ENCODE results near the gene PEX12. TPM values are rescaled to one million over a fixed set of nuclear protein-coding genes. Genes with fewer than 3 reads are reported as not detected.
"Not testable (repeated sequence)": the region's sequence is repeated elsewhere in the genome, so short reads cannot be mapped to it uniquely, and the experiment has no call there.

The PEX12 gene
- total RNA-seq, 1 donor from 2014 or later, result 5.1 TPM

DNA sequence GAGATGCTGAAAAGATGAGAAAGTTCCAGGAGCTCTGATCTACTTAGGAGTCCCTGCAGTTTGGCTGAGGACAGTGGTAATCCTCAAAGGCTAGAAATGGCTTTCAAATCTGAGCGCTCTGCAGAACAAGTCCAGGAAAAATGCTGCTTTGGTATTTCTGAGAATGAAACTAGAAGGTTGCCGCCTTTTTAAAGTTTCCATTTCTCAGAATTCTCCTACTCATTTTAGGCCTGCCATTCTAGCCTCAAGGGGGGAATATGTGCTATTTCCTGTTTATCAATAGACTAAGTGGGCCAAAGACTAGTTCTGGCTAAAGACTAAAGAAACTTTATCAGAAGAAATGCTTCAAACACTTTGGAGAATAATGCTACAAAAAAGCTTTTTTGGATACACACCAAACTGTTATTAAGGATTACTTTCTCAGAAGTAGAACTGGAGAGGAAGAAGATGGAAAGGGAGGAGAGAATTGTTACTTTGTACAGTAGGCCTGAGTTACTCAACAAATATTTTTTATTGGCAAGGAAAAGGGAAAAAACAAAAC, 40.7 kb downstream of the PEX12 start, which contains the start of gene SLFN12L:
Gene SLFN12L, minus strand, starts transcription at position 78 of the 541 bp plus-strand sequence. CDS start 15,314 bp downstream, outside the sequence.
- no peaks in the 10 kb centered on the region for H3K9me3 Mint-ChIP-seq
- no peak within 1 kb of the TSS for H3K4me3 Mint-ChIP-seq
- peaks cover 23% of the 10 kb centered on the region for H3K27me3 Mint-ChIP-seq (ENCODE audit: low read depth)
- H3K36me3 Mint-ChIP-seq (ENCODE audit: low read depth), result no peaks in the 10 kb centered on the region
- TF ChIP-seq, protein P1, sequence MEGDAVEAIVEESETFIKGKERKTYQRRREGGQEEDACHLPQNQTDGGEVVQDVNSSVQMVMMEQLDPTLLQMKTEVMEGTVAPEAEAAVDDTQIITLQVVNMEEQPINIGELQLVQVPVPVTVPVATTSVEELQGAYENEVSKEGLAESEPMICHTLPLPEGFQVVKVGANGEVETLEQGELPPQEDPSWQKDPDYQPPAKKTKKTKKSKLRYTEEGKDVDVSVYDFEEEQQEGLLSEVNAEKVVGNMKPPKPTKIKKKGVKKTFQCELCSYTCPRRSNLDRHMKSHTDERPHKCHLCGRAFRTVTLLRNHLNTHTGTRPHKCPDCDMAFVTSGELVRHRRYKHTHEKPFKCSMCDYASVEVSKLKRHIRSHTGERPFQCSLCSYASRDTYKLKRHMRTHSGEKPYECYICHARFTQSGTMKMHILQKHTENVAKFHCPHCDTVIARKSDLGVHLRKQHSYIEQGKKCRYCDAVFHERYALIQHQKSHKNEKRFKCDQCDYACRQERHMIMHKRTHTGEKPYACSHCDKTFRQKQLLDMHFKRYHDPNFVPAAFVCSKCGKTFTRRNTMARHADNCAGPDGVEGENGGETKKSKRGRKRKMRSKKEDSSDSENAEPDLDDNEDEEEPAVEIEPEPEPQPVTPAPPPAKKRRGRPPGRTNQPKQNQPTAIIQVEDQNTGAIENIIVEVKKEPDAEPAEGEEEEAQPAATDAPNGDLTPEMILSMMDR (conservative IDR thresholded peaks at IDR 0.05), result no peak
- no peak for DNase-seq (ENCODE audit: low read depth, low spot score)
- no peak within 1 kb of the TSS for H3K27ac Mint-ChIP-seq (ENCODE audit: unreplicated experiment)
- H3K4me1 Mint-ChIP-seq, result no peaks in the 10 kb centered on the region

DNA sequence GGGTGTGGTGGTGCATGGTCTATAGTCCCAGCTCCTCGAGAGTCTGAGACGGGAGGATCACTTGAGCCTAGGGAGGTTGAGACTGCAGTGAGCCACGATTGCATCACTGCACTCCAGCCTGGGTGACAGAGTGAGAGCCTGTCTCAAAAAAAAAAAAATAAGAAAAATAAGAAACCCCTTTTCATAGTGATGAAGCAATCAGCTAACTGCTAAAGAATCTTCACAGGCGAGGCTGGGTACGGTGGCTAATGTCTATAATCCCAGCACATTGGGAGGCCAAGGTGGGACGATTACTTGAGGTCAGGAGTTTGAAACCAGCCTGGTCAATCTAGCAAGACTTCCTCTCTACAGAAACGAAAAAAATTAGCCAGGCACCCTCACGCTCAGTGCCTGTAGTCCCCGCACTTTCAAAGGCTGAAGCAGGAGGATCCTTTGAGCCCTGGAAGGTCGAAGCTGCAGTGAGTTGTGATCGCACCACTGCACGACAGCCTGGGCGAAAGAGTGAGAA, 41.7 kb downstream of the PEX12 start:
- H3K4me3 Mint-ChIP-seq, result no peak overlapping the region
- no peaks in the 10 kb centered on the region for H3K36me3 Mint-ChIP-seq (ENCODE audit: low read depth)
- H3K4me1 Mint-ChIP-seq, result no peaks in the 10 kb centered on the region
- TF ChIP-seq, protein P1 (conservative IDR thresholded peaks at IDR 0.05), result no peak
- H3K9me3 Mint-ChIP-seq, result no peaks in the 10 kb centered on the region
- H3K27ac Mint-ChIP-seq (ENCODE audit: unreplicated experiment), result no peak overlapping the region
- no peak for DNase-seq (ENCODE audit: low read depth, low spot score)
- H3K27me3 Mint-ChIP-seq (ENCODE audit: low read depth), result peaks cover 23% of the 10 kb centered on the region

DNA sequence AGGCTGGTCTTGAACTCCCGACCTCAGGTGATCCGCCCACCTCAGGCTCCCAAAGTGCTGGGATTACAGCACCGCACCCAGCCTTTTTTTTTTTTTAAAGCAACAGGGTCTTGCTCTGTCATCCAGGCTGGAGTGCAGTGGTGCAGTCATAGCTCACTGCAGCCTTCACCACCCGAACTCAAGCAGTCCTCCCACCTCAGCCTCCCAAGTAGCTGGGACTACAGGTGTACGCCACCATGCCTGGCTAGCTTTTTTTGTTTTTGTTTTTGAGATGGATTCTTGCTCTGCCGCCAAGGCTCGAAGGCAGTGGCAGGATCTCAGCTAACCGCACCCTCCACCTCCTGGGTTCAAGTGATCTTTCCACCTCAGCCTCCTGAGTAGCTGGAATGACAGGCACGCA, 43.0 kb downstream of the PEX12 start:
- H3K36me3 Mint-ChIP-seq (ENCODE audit: low read depth); H3K27ac Mint-ChIP-seq (ENCODE audit: unreplicated experiment); H3K4me1 Mint-ChIP-seq; H3K9me3 Mint-ChIP-seq; DNase-seq (ENCODE audit: low read depth, low spot score); H3K4me3 Mint-ChIP-seq: not testable (repeated sequence)
- peaks cover 13% of the 10 kb centered on the region for H3K27me3 Mint-ChIP-seq (ENCODE audit: low read depth)

DNA sequence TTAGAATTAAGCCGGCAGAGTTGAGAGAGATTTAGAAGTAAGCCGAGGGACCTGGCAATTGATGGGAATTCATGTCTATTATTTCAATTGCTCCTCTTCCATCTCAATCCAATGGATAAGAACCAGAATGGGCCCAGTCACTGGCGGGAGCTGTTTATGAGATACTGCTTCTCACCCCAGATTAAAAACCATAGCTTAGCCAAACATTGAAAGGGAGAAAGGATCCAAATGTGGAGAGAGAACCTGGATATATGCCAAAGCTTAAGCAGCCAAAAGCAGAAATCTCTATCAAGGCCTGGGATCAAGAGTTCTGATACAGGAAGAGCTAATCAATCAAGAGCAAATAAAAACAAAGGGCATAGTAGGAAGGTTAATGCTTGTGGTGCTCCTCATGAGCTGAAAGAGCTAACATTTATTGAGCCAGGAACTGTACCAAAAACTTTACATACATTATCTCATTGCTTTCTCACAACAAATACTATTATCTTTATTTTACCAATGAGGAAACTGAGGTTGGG, 43.7 kb downstream of the PEX12 start:
- Mint-ChIP-seq H3K27me3 (ENCODE audit: low read depth) (peaks cover 7% of the 10 kb centered on the region), H3K36me3 (ENCODE audit: low read depth) (no peaks in the 10 kb centered on the region), H3K4me3 (no peak overlapping the region), H3K9me3 (no peaks in the 10 kb centered on the region), H3K27ac (ENCODE audit: unreplicated experiment) (no peak overlapping the region), H3K4me1 (no peaks in the 10 kb centered on the region)
- TF ChIP-seq, protein P1 (conservative IDR thresholded peaks at IDR 0.05), result no peak
- no peak for DNase-seq (ENCODE audit: low read depth, low spot score)

DNA sequence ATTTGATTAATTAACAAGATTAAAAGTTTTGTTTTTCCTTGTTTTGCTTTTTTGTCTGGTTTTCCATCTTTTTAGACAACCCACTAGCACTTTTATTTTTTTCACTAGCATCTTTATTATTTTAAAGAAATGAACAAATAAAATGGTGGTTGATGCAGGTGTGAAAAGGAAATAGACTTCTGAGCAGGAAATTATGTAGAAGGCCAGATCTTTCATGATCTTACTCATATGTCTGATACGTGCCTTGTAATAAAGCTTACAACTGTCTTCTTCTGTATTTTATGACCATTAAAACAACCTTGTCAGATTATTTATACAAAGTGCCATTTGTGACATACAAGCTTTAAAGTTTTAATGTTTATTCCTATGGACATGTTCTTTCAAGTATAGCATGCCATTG, 47.2 kb downstream of the PEX12 start:
- Mint-ChIP-seq H3K9me3 (peaks cover 2% of the 10 kb centered on the region), H3K27me3 (ENCODE audit: low read depth) (peaks cover 28% of the 10 kb centered on the region), H3K4me1 (no peaks in the 10 kb centered on the region), H3K27ac (ENCODE audit: unreplicated experiment) (no peak overlapping the region), H3K36me3 (ENCODE audit: low read depth) (no peaks in the 10 kb centered on the region), H3K4me3 (no peak overlapping the region)
- TF ChIP-seq, protein P1 (conservative IDR thresholded peaks at IDR 0.05), result no peak
- DNase-seq (ENCODE audit: low read depth, low spot score), result no peak

DNA sequence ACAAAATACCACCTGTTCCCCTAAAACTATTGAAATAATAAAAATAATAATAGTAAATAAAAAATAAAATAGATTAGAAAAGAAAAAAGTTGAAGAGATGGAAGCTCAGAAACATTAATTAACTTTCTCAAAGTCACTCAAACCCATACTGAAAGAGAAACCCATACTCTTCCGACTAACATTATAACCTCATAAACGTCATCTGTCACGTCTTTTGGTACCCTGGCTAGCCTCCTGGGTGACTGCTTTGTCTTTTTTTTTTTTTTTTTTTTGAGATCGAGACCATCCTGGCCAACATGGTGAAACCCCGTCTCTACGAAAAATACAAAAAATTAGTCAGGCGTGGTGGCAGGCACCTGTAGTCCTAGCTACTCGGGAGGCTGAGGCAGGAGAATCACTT, 48.5 kb downstream of the PEX12 start:
- H3K4me1 Mint-ChIP-seq, result no peaks in the 10 kb centered on the region
- DNase-seq (ENCODE audit: low read depth, low spot score), result no peak
- no peak overlapping the region for H3K27ac Mint-ChIP-seq (ENCODE audit: unreplicated experiment)
- no peak overlapping the region for H3K4me3 Mint-ChIP-seq
- H3K36me3 Mint-ChIP-seq (ENCODE audit: low read depth), result no peaks in the 10 kb centered on the region
- TF ChIP-seq, protein P1 (conservative IDR thresholded peaks at IDR 0.05), result no peak
- peaks cover 38% of the 10 kb centered on the region for H3K27me3 Mint-ChIP-seq (ENCODE audit: low read depth)
- H3K9me3 Mint-ChIP-seq, result peaks cover 2% of the 10 kb centered on the region

DNA sequence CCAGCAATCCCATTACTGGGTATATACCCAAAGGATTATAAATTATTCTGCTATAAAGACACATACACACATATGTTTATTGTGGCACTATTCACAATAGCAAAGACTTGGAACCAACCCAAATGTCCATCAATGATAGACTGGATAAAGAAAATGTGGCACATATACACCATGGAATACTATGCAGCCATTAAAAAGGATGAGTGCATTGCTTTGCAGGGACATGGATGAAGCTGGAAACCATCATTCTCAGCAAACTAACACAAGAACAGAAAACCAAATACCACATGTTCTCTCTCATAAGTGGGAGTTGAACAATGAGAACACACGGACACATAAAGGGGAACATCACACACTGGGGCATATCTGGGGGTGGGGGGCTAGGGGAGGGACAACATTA, 49.0 kb downstream of the PEX12 start:
- not testable (repeated sequence) for DNase-seq (ENCODE audit: low read depth, low spot score); H3K36me3 Mint-ChIP-seq (ENCODE audit: low read depth); H3K4me1 Mint-ChIP-seq; H3K9me3 Mint-ChIP-seq; H3K4me3 Mint-ChIP-seq; H3K27ac Mint-ChIP-seq (ENCODE audit: unreplicated experiment)
- peaks cover 41% of the 10 kb centered on the region for H3K27me3 Mint-ChIP-seq (ENCODE audit: low read depth)

Data from neural crest cell (in vitro differentiated cells).